Caco-2 (cell line): ENCODE measurements around the gene SPPL3. TPM values are rescaled to one million over a fixed set of nuclear protein-coding genes. Genes with fewer than 3 reads are reported as not detected.

Source experiments
- BruUV-seq: library from RNA; stranded (reverse); fragments of 400-500 nt; replicated peaks from 2 replicates; lab custom pipeline; 2021; lab: Mats Ljungman, UMichigan
- CTCF ChIA-PET: fragments of 300-600 bp; sonication (Branson Sonifier 250); formaldehyde crosslinking; loops from one replicate; lab custom pipeline; 2022; ENCODE audit warnings: antibody characterized with exemption; lab: Charles Lee
- POLR2A ChIA-PET: fragments of 300-600 bp; sonication (Branson Sonifier 250); formaldehyde crosslinking; loops from one replicate; lab custom pipeline; 2022; ENCODE audit warnings: antibody characterized with exemption; lab: Charles Lee
- DNase-seq, 2 experiments: peaks; one replicate each; pipeline versions ENCODE4 v3.0.0 to v3.0.0-alpha.2; 2020 to 2022
- H3K27me3 ChIP-seq: replicated peaks from 2 replicates; pipeline ENCODE4 v1.6.0; 2011; ENCODE audit warnings: low read length; ENCODE audit not compliant: control insufficient read depth, insufficient read depth
- H3K36me3 ChIP-seq: 2 replicates; pipeline ENCODE4 v1.5.1; 2011; ENCODE audit warnings: low read length; ENCODE audit not compliant: control insufficient read depth, insufficient read depth
- H3K4me1 ChIP-seq: fragments of 250-450 bp; sonication (Bioruptor Pico); 2 replicates; pipeline ENCODE4 v1.5.1; 2020; ENCODE audit warnings: mild to moderate bottlenecking
- H3K4me3 ChIP-seq: 2 replicates; pipeline ENCODE4 v1.5.1; 2011; ENCODE audit warnings: low read depth, mild to moderate bottlenecking, control low read depth, low read length
- H3K9me3 ChIP-seq: fragments of 250-450 bp; sonication (Bioruptor Pico); 2 replicates; pipeline ENCODE4 v1.5.1; 2020; ENCODE audit warnings: mild to moderate bottlenecking, moderate library complexity
- H3K27ac Mint-ChIP-seq: one replicate; pipeline ENCODE4 v1.8.0; 2022; ENCODE audit warnings: mixed read lengths; ENCODE audit not compliant: unreplicated experiment
- H3K27me3 Mint-ChIP-seq: one replicate; pipeline ENCODE4 v1.8.0; 2022; ENCODE audit warnings: mixed read lengths; ENCODE audit not compliant: insufficient read depth, unreplicated experiment
- H3K36me3 Mint-ChIP-seq: one replicate; pipeline ENCODE4 v1.8.0; 2022; ENCODE audit warnings: mild to moderate bottlenecking, mixed read lengths; ENCODE audit not compliant: insufficient read depth, unreplicated experiment
- H3K4me1 Mint-ChIP-seq: one replicate; pipeline ENCODE4 v1.8.0; 2022; ENCODE audit warnings: low read depth, mixed read lengths; ENCODE audit not compliant: unreplicated experiment
- H3K4me3 Mint-ChIP-seq: one replicate; pipeline ENCODE4 v1.8.0; 2022; ENCODE audit warnings: mild to moderate bottlenecking, moderate library complexity, mixed read lengths; ENCODE audit not compliant: unreplicated experiment
- H3K9me3 Mint-ChIP-seq: one replicate; pipeline ENCODE4 v1.8.0; 2022; ENCODE audit warnings: mixed read lengths; ENCODE audit not compliant: unreplicated experiment
- intact Hi-C: fragments of 100-400 bp; cut with micrococcal nuclease; formaldehyde crosslinking; loops from one replicate; pipeline ENCODE4 v1.10.0; 2022; ENCODE audit not compliant: unreplicated experiment
- total RNA-seq: library from RNA; stranded (reverse); gene quantifications from 2 replicates; pipeline ENCODE4 v1.2.3, GENCODE V29; 2022
- TF ChIP-seq, protein P1 (sequence below), 2 experiments: fragments of 200-600 bp in 1 of 2; IDR thresholded peaks; 1 replicate in 1 of 2; 2 replicates in 1 of 2; pipeline versions ENCODE4 v1.5.1 to v1.8.0; 2011 to 2022; ENCODE audit warnings: antibody characterized with exemption in 1 of 2, control low read depth in 1 of 2, inconsistent platforms in 1 of 2, low read depth in 1 of 2, low read length in 1 of 2, mild to moderate bottlenecking in 1 of 2, moderate library complexity in 1 of 2; ENCODE audit not compliant: insufficient read depth in 1 of 2, severe bottlenecking in 1 of 2, unreplicated experiment in 1 of 2

The SPPL3 gene
- total RNA-seq, 1 experiment from 2014 or later = 63.4 TPM

DNA sequence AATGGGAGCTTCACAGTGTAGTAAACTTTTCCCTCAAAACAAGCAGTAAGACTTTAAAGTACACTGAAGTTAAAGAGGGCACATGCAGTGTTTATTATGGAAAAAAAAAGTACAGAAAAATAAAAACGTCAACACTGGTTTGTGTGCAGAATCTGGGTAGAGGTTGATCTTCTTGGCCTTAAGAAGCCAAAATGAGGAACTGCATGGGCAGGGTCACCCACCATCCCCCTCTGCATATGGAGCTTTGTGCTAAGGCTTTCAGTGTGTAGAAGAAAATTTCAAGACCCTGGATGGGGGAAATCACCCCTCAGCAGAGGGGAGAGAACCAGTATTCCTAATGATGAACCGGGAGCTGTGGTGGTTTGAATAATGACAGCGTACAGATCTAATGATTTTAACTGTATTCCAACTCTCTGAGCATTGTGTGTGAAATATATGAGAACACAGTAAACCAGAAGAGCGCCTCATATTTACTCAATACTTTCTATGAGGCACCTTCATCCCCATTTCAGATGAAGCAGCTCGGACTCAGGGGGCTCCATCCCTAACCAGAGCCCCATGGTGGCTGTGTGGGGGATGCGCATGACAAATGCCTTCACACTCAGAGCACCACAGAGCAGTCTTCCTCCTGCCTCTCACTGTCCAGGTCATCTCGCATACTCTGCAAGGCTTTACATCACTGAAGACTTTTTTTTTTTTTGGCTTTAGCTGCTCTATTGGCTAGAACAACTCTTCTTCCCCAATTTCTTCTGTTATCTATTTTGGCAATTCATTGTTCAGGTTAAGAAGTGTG, 145.2 kb downstream of the SPPL3 start:
- POLR2A ChIA-PET = no interaction called here
- no peaks in the 10 kb centered on the region for H3K27me3 ChIP-seq
- H3K4me1 Mint-ChIP-seq = no peaks in the 10 kb centered on the region
- BruUV-seq = no TSS peak
- H3K9me3 ChIP-seq = no peaks in the 10 kb centered on the region
- no peak overlapping the region for H3K4me3 ChIP-seq
- no peaks in the 10 kb centered on the region for H3K27me3 Mint-ChIP-seq
- H3K27ac Mint-ChIP-seq = no peak overlapping the region
- peaks cover 3% of the 10 kb centered on the region for H3K36me3 ChIP-seq
- DNase-seq = no peak
- H3K9me3 Mint-ChIP-seq = no peaks in the 10 kb centered on the region
- intact Hi-C loops = no loop called here
- H3K4me3 Mint-ChIP-seq = no peak overlapping the region
- CTCF ChIA-PET = no interaction called here
- peaks cover 43% of the 10 kb centered on the region for H3K36me3 Mint-ChIP-seq
- TF ChIP-seq, protein P1, sequence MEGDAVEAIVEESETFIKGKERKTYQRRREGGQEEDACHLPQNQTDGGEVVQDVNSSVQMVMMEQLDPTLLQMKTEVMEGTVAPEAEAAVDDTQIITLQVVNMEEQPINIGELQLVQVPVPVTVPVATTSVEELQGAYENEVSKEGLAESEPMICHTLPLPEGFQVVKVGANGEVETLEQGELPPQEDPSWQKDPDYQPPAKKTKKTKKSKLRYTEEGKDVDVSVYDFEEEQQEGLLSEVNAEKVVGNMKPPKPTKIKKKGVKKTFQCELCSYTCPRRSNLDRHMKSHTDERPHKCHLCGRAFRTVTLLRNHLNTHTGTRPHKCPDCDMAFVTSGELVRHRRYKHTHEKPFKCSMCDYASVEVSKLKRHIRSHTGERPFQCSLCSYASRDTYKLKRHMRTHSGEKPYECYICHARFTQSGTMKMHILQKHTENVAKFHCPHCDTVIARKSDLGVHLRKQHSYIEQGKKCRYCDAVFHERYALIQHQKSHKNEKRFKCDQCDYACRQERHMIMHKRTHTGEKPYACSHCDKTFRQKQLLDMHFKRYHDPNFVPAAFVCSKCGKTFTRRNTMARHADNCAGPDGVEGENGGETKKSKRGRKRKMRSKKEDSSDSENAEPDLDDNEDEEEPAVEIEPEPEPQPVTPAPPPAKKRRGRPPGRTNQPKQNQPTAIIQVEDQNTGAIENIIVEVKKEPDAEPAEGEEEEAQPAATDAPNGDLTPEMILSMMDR (IDR thresholded peaks at IDR 0.05; ENCODE audit: insufficient read depth in 1 of 2, low read depth in 1 of 2, low read length in 1 of 2, severe bottlenecking in 1 of 2, unreplicated experiment in 1 of 2) = no peak
- no peaks in the 10 kb centered on the region for H3K4me1 ChIP-seq

DNA sequence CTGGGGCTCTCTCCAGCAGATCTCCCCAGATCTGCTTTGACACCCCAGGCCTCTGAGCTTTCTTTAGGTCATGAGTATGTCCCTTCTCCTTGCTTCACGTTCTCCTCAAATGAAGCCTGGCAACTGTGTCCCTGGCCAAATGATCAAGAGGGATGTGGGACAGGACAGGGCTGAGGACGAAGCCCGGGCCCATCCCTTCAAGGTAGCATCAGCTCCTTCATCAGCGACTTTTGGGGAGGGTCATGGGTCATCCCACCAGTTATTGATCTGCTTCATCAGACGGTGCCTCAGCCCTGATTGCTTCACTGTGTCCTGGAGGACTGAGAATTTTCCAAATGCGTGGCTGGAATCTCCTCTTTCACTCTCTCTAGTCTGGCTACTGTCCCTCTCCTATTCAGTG, 146.2 kb downstream of the SPPL3 start:
- H3K4me1 Mint-ChIP-seq = no peaks in the 10 kb centered on the region
- intact Hi-C loops = no loop called here
- Histone ChIP-seq H3K36me3 (no peaks in the 10 kb centered on the region), H3K27me3 (no peaks in the 10 kb centered on the region), H3K4me1 (no peaks in the 10 kb centered on the region), H3K9me3 (no peaks in the 10 kb centered on the region), H3K4me3 (no peak overlapping the region)
- no peaks in the 10 kb centered on the region for H3K27me3 Mint-ChIP-seq
- H3K27ac Mint-ChIP-seq = no peak overlapping the region
- POLR2A ChIA-PET = no interaction called here
- no peak overlapping the region for H3K4me3 Mint-ChIP-seq
- no peak for DNase-seq
- CTCF ChIA-PET = no interaction called here
- TF ChIP-seq, protein P1 (IDR thresholded peaks at IDR 0.05; ENCODE audit: insufficient read depth in 1 of 2, low read depth in 1 of 2, low read length in 1 of 2, severe bottlenecking in 1 of 2, unreplicated experiment in 1 of 2) = no peak
- no TSS peak for BruUV-seq
- peaks cover 34% of the 10 kb centered on the region for H3K36me3 Mint-ChIP-seq
- no peaks in the 10 kb centered on the region for H3K9me3 Mint-ChIP-seq

DNA sequence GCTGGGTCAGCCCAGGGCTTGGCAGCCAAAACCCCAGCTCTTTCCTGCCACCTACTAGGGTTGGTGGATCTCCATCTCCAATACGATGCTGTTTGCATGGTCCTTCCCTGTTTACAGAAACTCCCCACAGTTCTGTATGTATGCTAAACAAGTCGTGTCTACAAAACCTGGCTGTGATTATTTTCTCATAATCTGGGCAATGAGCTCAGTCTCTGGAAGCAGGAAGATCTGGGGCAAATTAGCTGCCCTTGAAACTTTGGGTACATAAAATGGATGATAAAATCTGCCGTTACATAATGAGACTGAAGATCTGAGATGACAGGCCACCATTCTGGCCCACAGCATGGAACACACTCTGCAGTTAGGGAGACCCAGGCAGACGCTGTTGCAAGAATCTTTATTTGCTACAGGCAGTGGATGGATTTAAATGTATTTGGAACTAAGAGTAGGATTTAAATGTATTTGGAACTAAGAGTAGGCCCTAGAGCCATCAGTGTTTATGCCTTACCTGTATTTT, 146.9 kb downstream of the SPPL3 start:
- Mint-ChIP-seq H3K36me3 (peaks cover 27% of the 10 kb centered on the region), H3K27ac (no peak overlapping the region), H3K4me3 (no peak overlapping the region), H3K9me3 (no peaks in the 10 kb centered on the region), H3K27me3 (no peaks in the 10 kb centered on the region), H3K4me1 (no peaks in the 10 kb centered on the region)
- Histone ChIP-seq H3K36me3 (no peaks in the 10 kb centered on the region), H3K27me3 (no peaks in the 10 kb centered on the region), H3K9me3 (no peaks in the 10 kb centered on the region), H3K4me1 (no peaks in the 10 kb centered on the region), H3K4me3 (no peak overlapping the region)
- DNase-seq = no peak
- BruUV-seq = TSS peak; percentile 17
- intact Hi-C loops = no loop called here
- ChIA-PET CTCF (no interaction called here), POLR2A (no interaction called here)
- TF ChIP-seq, protein P1 (IDR thresholded peaks at IDR 0.05; ENCODE audit: insufficient read depth in 1 of 2, low read depth in 1 of 2, low read length in 1 of 2, severe bottlenecking in 1 of 2, unreplicated experiment in 1 of 2) = no peak
